Stimulated activated CD4-positive, alpha-beta T cell treated with anti-CD3 and anti-CD28 coated beads, Interleukin-2, amount 100 ng/mL, for 4 hours (primary cell): ENCODE data around the gene LIPE.
A peak's percentile ranks its signal among the peaks of the same experiment; 100 is the strongest.
"Not testable (repeated sequence)": the region's sequence is repeated elsewhere in the genome, so short reads cannot be mapped to it uniquely, and the experiment has no call there.

ENCODE experiments used
- DNase-seq: peaks from one replicate; pipeline ENCODE4 v3.0.0-alpha.2; 2020; ENCODE audit warnings: low read depth

Gene LIPE

GRCh38 chr19:42427313-42427712 lies at the start of gene LIPE:
TSS of gene LIPE (minus strand) at chr19:42427388. CDS start at chr19:42427149, 239 bp downstream.
- DNase-seq, result no peak

GRCh38 chr19:42475366-42475765 lies 48.2 kb upstream of the LIPE start:
- no peak for DNase-seq

GRCh38 chr19:42474743-42475142 lies 47.6 kb upstream of the LIPE start:
- no peak for DNase-seq

- DNase-seq, result no peak
Measured at GRCh38 chr19:42473686-42474085, 46.5 kb upstream of the LIPE start.

- no peak for DNase-seq
Measured at GRCh38 chr19:42472402-42473147, 45.4 kb upstream of the LIPE start.

- no peak for DNase-seq
Measured at GRCh38 chr19:42471554-42472249, 44.5 kb upstream of the LIPE start.

- DNase-seq, result no peak
Measured at GRCh38 chr19:42469311-42470235, 42.4 kb upstream of the LIPE start.

- no peak for DNase-seq
Measured at GRCh38 chr19:42468273-42468796, 41.1 kb upstream of the LIPE start.

GRCh38 chr19:42467183-42467760 lies 40.1 kb upstream of the LIPE start:
- no peak for DNase-seq

- DNase-seq, result no peak
Measured at GRCh38 chr19:42466521-42467182, 39.5 kb upstream of the LIPE start.

- no peak for DNase-seq
Measured at GRCh38 chr19:42465827-42466280, 38.7 kb upstream of the LIPE start.

GRCh38 chr19:42461700-42462324 lies 34.6 kb upstream of the LIPE start:
- no peak for DNase-seq

- not testable (repeated sequence) for DNase-seq
Measured at GRCh38 chr19:42461231-42461630, 34.0 kb upstream of the LIPE start.

GRCh38 chr19:42459926-42460325 lies 32.7 kb upstream of the LIPE start:
- no peak for DNase-seq

GRCh38 chr19:42455621-42456081 lies 28.5 kb upstream of the LIPE start:
- no peak for DNase-seq

GRCh38 chr19:42455086-42455485 lies 27.9 kb upstream of the LIPE start:
- DNase-seq, result no peak

- no peak for DNase-seq
Measured at GRCh38 chr19:42452590-42452989, 25.4 kb upstream of the LIPE start.

- peak; percentile 65 for DNase-seq
Measured at GRCh38 chr19:42450314-42450934, 23.2 kb upstream of the LIPE start.

- DNase-seq, result not testable (repeated sequence)
Measured at GRCh38 chr19:42448306-42448705, 21.1 kb upstream of the LIPE start.

GRCh38 chr19:42445948-42446347 lies 18.8 kb upstream of the LIPE start:
- DNase-seq, result no peak
